Stimulated activated CD8-positive, alpha-beta memory T cell treated with anti-CD3 and anti-CD28 coated beads, Interleukin-4, amount 100 ng/mL, for 1 hour (primary cell): ENCODE results near the gene MOB2.

Source experiments
- DNase-seq, 2 donors: peaks; one replicate each; pipeline ENCODE4 v3.0.0-alpha.2; 2020; ENCODE audit warnings: low read depth in 2 of 2, low spot score in 1 of 2

The MOB2 gene

DNA sequence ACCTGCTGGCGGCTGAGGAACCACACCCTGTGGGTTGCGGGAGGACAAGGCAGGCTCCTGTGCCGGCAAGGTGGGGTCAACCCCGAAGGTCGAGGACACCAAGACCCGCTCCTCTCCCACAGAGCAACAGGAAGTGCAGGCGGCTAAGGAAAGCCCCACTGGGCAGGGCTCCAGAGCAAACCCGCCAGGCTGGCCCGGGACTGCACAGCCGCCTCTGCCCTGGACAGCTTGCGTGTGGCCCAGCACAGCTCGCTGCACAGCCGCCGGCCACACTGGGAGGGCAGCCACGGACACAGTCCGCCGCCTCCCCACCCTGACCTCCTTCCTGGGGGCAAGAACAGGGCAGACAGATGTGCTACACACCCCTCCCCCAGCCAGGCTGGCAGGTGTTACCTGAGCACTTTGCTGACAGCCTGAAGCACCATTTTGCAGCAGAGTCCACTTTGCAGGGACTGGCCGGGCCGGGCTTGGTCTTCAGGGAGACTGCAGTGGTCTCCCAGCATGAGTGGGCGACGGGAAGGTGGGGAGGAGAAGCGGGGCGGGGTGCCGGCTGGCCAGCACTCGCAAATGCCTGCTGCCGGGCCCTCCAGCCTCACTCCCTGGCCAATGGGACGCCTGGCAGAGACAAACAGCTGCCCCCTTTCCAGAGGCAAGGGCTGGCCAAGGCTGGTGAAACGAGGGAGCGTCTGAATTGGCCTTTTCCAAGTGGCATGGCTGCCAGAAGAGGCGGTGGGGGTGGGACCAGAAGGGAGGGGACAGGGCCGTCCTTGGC lies at the start of gene MOB2:
Gene MOB2, minus strand, starts transcription at position 726 of the 772 bp plus-strand sequence. Its CDS starts 223 bp downstream, at position 503.
- DNase-seq: no peak

DNA sequence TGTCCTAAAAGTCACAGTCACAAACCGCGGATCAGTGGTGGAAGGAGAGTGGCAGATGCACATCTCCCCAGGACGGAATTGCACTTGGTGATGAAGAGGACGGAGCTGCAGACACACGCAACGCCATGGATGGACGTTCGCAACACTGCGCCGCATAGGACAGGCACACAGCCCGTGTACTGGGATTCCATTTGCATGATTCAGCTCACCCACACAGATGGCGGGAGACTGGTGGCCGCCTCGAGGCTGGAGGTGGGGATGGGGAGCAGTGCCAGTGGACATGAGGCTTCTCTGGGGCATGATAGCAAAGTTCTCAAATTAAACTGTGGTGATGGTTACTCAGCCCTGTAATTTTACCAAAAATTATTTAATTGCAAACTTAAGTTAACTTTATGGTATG lies 48.1 kb upstream of the MOB2 start:
- DNase-seq: no peak

DNA sequence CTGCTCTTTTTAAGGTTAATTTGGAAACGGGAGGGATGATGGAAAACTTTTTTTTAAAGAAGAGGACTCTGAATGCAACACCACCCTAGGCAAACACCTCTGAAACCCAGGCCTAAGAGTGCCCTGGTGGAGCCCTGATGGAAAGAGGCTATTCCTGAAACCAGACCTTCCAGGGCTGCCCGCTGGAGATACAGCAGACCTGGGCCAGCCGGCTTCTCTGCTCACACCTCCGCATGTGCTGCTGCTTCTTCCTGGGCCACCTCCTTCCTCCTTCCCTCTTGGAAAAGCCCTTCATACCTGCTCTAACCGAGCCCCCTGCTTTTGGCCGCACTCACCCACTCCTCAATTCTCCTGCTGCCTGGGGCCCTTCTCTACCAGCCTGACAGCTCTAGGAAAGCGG lies 47.6 kb upstream of the MOB2 start:
- no peak for DNase-seq

DNA sequence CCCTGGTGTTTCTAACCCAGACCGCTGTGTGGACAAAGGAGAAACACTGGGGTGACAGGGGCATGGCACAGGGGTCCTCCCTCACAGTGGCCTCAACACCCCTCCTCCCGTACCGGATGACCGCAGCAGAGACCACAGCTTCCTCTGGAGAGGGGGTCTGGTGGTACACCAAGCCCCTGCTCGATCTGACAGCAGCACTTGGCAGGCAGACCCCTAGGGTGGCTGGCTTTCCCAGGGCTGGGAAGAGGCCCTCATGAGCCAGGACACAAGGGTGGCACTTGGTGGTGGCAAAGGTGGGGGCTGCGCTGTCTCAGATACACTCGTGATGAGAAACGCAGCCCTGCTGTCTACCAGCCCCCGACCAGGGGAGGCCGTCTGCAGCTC lies 46.8 kb upstream of the MOB2 start:
- DNase-seq: no peak

GRCh38 chr11:1532606-1533341 lies 46.2 kb upstream of the MOB2 start:
- DNase-seq: no peak

DNA sequence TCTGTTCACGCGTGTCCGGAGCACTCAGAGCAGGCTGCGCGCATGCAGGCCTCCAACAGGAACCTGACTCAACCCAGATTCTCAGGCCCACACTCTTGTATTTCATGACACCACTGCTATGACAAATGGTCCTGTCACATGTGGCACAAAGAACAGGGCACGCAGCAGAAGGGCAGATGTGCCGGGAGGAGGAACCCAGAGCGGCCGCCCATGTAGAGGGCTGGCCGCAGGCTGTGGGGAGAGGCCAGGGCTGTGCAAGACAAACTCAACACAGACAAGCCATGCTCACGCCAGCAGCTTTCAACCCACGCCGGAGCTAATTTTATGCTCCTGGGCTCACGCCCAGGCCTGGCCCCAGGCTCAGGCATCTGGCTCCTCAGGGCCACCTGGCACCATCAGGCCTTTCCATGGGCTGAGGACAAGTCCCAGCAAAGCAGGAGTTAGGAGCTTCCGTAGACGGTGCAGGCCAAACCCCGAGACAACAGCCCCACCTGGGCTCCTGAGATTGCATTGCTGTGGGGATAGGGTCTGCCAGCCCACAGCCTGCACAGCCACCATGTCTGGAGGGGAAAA lies 45.5 kb upstream of the MOB2 start:
- DNase-seq: no peak

DNA sequence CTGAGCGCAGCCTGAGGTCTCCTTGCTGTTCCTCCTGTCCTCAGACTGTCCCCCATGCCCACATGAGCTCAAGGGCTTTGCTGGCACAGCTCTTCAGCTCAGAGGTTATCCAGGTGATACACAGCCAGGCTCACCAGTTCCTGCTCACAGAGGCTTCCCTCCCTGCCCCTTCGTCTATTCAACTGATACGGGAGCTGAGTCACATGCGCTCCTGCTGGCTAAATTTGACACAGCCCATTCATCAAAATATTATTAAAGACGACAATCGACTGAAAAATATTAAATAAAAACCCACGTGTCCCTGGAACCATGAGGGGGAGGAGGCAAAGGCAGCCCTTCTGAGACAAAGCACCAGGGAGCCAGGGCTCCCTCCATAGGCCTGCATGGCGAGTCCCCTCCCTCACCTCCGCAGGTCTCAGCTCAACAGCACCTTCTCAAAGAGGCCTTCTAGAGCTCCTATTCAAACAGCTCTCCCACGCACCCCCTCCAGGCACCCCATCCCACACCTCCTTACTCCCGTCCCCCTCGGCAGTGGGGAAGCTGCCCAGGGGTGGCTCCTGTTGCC lies 45.0 kb upstream of the MOB2 start:
- DNase-seq: no peak

DNA sequence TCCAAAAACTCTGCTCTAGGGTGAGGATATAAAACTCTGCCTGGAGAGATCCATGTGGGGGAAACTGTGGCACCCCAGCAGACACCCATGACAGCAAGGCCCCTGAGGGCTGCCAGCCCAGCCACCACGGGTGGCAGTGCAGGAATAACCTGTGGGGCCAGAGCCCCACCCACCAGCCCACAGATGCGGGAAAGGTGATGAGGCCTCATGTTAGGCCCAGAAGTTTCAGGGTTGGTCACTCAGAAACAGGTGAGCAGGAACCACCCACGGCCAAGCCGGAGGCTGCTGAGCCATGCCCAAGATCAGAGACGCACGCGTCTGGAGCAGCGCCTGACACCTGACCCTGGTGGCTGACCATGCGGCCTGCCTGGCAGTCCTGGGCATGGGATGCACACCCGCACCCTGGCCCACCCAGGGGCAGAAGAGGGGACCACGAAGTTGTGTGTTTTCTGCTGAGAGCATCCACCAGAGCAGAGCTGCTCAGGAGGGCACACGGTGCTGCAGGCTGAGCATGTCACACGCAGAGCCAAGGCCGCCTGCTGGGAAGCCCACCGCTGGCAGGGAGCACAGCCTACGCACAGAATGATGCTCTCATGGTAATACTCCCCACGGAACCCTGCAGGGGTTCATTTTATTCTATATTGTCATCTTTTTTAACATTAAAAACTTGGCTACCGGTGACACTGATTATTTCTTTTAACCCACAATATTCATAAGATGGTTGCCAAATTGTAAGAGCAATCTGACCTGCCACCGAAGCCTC lies 44.3 kb upstream of the MOB2 start:
- no peak for DNase-seq

GRCh38 chr11:1529774-1530173 lies 43.2 kb upstream of the MOB2 start:
- DNase-seq: no peak

- DNase-seq: no peak
Measured at GRCh38 chr11:1529286-1529685, 42.7 kb upstream of the MOB2 start.

DNA sequence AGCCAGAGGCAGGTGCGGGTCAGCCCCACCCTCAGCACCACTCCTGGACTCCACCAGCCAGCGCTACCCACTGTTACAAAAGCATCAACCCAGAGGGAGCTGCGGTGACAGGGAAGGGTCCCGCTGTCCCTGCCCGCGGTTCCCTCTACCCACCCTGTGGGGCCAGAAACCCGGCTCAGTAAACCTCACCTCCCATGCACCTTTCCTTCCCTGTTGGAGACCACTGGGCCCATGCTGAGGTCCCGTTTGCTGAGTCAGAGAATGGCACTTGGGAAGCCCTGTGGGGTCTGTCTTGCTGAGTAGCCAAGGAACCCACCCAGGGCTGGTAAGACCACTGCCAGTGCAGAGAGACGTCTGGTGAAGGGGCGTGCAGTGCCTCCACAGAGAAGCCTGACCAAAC lies 42.1 kb upstream of the MOB2 start:
- no peak for DNase-seq

DNA sequence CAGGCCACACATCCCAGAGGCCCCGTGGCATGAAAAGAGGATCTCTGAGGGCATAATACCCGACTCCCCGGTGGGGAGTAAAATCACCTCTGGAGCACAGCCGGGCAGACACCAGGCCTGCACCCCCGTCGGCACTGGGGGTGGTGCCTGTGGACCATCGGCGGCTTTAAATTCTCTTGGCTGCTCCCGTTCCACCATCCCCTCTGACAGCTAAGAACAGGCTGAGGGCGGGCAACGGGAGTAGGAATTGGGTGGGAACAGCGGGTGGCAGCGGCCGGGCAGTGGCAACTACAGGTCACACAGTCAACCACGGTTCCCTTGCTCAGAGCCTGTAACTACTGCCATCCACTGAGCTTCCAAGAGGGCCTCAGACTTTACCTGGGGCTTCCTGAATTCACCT lies 40.2 kb upstream of the MOB2 start:
- no peak for DNase-seq

DNA sequence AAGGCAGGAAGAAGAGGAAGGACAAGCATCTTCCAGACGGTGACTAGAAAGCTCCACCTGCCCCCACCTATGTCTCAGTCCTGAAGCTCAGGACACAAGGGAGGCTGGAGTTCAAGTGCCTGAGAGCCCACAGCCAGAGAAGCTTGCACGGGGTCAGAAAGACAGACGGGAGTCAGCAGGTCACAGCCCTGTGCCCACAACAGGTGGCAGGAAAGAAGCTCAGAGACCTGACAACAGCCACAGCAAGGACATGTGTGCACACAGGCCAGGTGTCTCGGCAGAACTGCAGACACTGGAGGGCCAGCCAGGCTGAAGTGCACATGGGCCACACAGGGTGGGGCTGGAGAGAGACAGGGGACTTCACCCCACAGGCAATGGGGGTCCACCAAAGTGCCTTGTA lies 37.2 kb upstream of the MOB2 start:
- no peak for DNase-seq

- DNase-seq: no peak
Measured at GRCh38 chr11:1523077-1523476, 36.5 kb upstream of the MOB2 start.

- DNase-seq: no peak
Measured at GRCh38 chr11:1522081-1522424, 35.5 kb upstream of the MOB2 start.

DNA sequence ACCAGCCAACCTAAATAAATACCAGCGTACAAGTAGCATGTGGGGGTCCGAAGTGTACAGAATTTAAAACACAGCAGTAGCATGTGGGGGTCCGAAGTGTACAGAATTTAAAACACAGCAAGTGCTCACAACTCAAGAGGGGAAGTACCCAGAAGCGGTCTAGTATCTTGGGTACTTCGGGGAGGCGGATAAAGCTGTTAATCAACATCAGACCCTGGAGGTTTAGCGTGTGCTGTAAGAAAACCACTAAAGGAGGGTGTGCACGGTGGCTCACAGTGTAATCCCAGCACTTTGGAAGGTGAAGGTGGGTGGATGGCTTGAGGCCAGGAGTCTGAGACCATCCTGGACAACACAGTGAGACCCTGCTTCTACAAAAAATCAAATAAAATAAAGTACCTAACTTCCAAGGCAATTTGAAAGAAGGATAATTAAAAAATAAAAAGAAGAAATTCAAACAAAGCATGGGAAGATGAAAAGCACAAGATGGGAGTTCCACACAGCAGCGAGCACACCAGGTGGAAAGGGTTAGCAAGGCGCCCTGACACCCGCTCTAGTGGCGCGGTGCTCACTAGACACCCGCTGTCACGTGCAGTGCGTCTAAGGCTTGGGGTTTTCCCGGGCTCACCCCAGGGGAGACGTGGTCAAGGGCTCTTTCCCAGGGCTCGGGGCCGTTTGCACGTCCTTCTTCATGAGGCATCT lies 35.0 kb upstream of the MOB2 start:
- DNase-seq: no peak

GRCh38 chr11:1520663-1521267 lies 34.2 kb upstream of the MOB2 start:
- no peak for DNase-seq

DNA sequence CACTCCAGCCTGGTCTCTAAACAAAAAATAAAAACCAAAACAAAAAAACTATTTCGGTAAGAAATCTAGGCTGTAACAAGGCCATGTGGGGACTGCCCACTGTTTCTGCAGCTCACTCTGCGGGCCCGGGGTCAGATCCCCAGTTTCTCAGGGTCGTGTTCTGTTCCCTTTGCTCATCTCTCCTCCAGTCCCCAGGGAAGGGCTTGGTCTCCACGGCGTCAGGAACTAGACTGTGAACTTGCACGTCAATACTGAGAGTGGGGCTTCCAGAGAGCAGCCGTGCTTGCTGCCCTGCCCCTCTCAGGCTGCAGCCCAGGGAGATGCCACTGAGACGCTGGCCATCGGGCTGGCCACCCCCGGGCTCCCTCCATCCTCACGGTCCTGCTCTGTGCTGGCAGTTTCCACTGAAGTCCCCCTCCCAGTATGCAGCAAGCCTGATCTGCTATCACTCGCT lies 33.7 kb upstream of the MOB2 start:
- DNase-seq: no peak

DNA sequence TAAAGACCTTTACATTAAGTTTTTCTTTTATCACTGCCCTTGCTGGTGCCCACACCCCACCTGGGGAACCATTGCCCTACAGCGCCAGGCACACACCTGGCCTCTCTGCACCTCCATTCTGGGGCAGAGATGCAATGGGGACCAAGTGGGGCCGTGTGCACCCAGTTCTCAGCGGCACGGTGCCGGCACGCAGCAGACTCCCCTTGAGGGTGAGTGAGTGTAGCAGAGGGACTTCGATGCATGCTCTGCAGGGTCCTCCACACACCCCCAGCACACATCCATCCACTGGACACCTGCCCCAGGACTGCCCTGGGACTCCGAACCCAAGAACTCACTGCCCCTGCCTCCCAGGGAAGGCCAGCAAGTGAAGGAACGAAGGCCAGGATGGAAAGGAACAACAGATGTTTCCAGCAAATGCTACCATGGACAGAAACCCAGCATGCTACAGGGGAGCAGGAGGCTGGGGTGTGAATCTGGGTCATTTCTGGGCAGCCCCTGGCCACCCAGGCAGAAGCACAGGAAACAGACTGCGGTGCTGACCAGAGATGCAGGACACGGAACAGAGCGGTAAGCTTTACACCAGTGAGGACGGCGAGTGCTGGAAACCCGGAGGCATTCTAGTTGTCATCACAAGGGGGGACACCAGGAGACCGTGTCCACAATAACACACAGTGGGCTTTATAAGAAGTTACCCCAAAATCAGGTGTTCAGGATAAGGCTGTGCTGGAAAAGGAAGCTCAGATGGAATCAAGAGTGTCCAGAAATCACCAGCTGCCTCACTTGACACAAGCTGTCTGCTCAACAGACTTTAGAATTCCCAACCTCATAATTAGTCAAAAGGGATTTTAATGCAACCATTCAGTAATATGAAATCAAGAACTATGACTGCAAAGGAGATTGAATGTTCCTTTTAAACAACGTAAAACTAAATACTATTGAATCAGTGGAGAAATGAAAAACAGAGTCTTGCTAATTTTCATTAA lies 32.7 kb upstream of the MOB2 start:
- DNase-seq: no peak
